ENCODE measurements around the gene RNF111. TPM values are rescaled to one million over a fixed set of nuclear protein-coding genes. Genes with fewer than 3 reads are reported as not detected.

The RNF111 gene
- total RNA-seq, 1 experiment from 2014 or later: 22.4 TPM

DNA sequence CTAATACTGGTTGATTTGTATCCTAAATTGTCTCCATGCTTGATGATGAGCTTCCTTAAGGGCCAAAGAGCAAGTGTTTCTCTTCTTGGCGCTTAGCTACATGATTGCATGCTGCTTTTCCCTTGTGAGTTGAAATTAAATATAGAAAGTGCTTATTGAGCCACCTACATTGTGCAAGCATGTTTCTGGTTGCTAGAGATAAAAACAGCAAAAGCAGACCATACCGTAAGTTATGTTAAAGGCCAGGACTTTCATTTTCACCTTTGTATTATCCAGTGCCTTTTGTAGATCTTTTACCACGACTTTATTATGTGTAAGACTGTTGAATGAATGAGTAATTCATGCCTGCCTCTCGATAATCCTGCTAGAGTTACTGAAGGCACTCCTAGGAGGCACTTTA is 75.6 kb downstream of the RNF111 start:
- no peak overlapping the region for H3K4me3 Mint-ChIP-seq
- CTCF ChIA-PET: no interaction called here
- no peak overlapping the region for H3K27ac Mint-ChIP-seq
- no peaks in the 10 kb centered on the region for H3K27me3 Mint-ChIP-seq (ENCODE audit: low read depth)
- no peaks in the 10 kb centered on the region for H3K9me3 Mint-ChIP-seq
- H3K4me1 Mint-ChIP-seq: no peaks in the 10 kb centered on the region
- POLR2A ChIA-PET: no interaction called here
- ATAC-seq (no peak), DNase-seq (ENCODE audit: low spot score) (no peak)
- TF ChIP-seq ZNF512 (CRISPR knock-in tag; IDR thresholded peaks at IDR 0.05; ENCODE audit: borderline replicate concordance): no peak
- TF ChIP-seq ZNF232 (CRISPR knock-in tag; IDR thresholded peaks at IDR 0.05): no peak
- TF ChIP-seq MYBL2 (CRISPR knock-in tag; IDR thresholded peaks at IDR 0.05): no peak
- TF ChIP-seq MAX (CRISPR knock-in tag; IDR thresholded peaks at IDR 0.05): no peak
- TF ChIP-seq ATF6 (CRISPR knock-in tag; IDR thresholded peaks at IDR 0.05): no peak
- no peak for TF ChIP-seq EMX1 (CRISPR knock-in tag; IDR thresholded peaks at IDR 0.05)
- no peak for TF ChIP-seq FOXJ3 (CRISPR knock-in tag; IDR thresholded peaks at IDR 0.05; ENCODE audit: borderline replicate concordance)
- no peak for TF ChIP-seq GTF2I (CRISPR knock-in tag; conservative IDR thresholded peaks at IDR 0.05)
- no peak for TF ChIP-seq SP1 (CRISPR knock-in tag; conservative IDR thresholded peaks at IDR 0.05)
- TF ChIP-seq, protein P1, sequence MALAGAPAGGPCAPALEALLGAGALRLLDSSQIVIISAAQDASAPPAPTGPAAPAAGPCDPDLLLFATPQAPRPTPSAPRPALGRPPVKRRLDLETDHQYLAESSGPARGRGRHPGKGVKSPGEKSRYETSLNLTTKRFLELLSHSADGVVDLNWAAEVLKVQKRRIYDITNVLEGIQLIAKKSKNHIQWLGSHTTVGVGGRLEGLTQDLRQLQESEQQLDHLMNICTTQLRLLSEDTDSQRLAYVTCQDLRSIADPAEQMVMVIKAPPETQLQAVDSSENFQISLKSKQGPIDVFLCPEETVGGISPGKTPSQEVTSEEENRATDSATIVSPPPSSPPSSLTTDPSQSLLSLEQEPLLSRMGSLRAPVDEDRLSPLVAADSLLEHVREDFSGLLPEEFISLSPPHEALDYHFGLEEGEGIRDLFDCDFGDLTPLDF (CRISPR knock-in tag; IDR thresholded peaks at IDR 0.05): no peak
- TF ChIP-seq MXD4 (CRISPR knock-in tag; IDR thresholded peaks at IDR 0.05; ENCODE audit: borderline replicate concordance): no peak
- peaks cover 45% of the 10 kb centered on the region for H3K36me3 Mint-ChIP-seq

GRCh38 chr15:59069430-59069829 is 82.0 kb downstream of the RNF111 start:
- peaks cover 58% of the 10 kb centered on the region for H3K36me3 Mint-ChIP-seq
- CTCF ChIA-PET: interaction anchor here (1.0 kb wide), 1 partner anchor 89 kb away, joined by 3 read pairs; no protein-coding TSS in a partner anchor
- H3K27ac Mint-ChIP-seq: no peak overlapping the region
- TF ChIP-seq ZNF512 (CRISPR knock-in tag; IDR thresholded peaks at IDR 0.05; ENCODE audit: borderline replicate concordance): no peak
- TF ChIP-seq, protein P2, sequence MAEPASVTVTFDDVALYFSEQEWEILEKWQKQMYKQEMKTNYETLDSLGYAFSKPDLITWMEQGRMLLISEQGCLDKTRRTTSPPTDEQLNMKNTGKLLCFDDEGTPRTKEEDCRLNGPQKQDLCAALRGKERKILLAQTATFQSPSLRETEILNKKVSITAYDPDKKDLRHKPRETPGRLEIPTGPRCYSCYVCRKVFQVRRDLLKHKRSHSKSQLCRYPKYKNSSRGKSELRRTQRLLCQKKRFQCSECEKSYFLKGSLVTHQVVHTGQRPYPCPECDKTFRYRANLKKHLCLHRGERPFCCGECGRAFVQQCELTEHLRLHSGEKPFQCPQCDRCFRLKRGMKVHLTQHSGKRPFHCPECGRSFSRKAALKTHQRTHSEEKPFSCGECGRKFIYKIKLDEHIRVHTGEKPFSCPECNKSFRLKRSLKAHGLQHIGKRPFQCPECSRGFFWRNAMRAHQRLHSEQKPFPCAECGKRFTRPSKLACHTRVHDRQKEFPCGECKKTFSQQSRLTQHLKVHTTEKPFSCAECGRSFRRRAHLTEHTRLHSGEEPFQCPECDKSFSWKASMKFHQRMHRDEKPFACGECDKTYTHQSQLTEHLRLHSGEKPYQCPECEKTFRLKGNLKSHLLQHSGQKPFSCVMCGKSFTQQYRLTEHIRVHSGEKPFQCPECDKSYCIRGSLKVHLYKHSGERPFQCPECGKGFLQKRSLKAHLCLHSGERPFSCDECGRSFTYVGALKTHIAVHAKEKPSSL (CRISPR knock-in tag; conservative IDR thresholded peaks at IDR 0.05): no peak
- TF ChIP-seq ZNF232 (CRISPR knock-in tag; IDR thresholded peaks at IDR 0.05): no peak
- no peak for TF ChIP-seq ZNF281 (CRISPR knock-in tag; IDR thresholded peaks at IDR 0.05)
- TF ChIP-seq, protein P3, sequence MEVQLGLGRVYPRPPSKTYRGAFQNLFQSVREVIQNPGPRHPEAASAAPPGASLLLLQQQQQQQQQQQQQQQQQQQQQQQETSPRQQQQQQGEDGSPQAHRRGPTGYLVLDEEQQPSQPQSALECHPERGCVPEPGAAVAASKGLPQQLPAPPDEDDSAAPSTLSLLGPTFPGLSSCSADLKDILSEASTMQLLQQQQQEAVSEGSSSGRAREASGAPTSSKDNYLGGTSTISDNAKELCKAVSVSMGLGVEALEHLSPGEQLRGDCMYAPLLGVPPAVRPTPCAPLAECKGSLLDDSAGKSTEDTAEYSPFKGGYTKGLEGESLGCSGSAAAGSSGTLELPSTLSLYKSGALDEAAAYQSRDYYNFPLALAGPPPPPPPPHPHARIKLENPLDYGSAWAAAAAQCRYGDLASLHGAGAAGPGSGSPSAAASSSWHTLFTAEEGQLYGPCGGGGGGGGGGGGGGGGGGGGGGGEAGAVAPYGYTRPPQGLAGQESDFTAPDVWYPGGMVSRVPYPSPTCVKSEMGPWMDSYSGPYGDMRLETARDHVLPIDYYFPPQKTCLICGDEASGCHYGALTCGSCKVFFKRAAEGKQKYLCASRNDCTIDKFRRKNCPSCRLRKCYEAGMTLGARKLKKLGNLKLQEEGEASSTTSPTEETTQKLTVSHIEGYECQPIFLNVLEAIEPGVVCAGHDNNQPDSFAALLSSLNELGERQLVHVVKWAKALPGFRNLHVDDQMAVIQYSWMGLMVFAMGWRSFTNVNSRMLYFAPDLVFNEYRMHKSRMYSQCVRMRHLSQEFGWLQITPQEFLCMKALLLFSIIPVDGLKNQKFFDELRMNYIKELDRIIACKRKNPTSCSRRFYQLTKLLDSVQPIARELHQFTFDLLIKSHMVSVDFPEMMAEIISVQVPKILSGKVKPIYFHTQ (CRISPR knock-in tag; IDR thresholded peaks at IDR 0.05): no peak
- TF ChIP-seq NR3C1 (CRISPR knock-in tag; conservative IDR thresholded peaks at IDR 0.05; ENCODE audit: low read depth): no peak
- no peak for TF ChIP-seq ZNF263 (CRISPR knock-in tag; IDR thresholded peaks at IDR 0.05; ENCODE audit: low read depth)
- TF ChIP-seq IRF2 (CRISPR knock-in tag; IDR thresholded peaks at IDR 0.05; ENCODE audit: borderline replicate concordance, low read depth): no peak

More at GRCh38 chr15:59069430-59069829, 82.0 kb downstream of the RNF111 start:
- POLR2A ChIA-PET: no interaction called here
- no peak for DNase-seq (ENCODE audit: low spot score)
- peaks cover 11% of the 10 kb centered on the region for H3K9me3 Mint-ChIP-seq
- no peak for ATAC-seq
- H3K27me3 Mint-ChIP-seq (ENCODE audit: low read depth): no peaks in the 10 kb centered on the region
- no peaks in the 10 kb centered on the region for H3K4me1 Mint-ChIP-seq
- no peak overlapping the region for H3K4me3 Mint-ChIP-seq

Data from WTC11 (cell line).